HG02884 (cell line): ENCODE results near the gene MKKS.

Experiments
- ATAC-seq: cut with Tn5 transposase; IDR thresholded peaks from one replicate; pipeline ENCODE4 v1.9.1; 2021; ENCODE audit warnings: mild to moderate bottlenecking, moderate library complexity; ENCODE audit not compliant: unreplicated experiment

MKKS gene

GRCh38 chr20:10453241-10453640 lies 19.2 kb upstream of the MKKS start:
- ATAC-seq = peak; percentile 96

GRCh38 chr20:10449270-10449669 lies 15.2 kb upstream of the MKKS start:
- no peak for ATAC-seq

DNA sequence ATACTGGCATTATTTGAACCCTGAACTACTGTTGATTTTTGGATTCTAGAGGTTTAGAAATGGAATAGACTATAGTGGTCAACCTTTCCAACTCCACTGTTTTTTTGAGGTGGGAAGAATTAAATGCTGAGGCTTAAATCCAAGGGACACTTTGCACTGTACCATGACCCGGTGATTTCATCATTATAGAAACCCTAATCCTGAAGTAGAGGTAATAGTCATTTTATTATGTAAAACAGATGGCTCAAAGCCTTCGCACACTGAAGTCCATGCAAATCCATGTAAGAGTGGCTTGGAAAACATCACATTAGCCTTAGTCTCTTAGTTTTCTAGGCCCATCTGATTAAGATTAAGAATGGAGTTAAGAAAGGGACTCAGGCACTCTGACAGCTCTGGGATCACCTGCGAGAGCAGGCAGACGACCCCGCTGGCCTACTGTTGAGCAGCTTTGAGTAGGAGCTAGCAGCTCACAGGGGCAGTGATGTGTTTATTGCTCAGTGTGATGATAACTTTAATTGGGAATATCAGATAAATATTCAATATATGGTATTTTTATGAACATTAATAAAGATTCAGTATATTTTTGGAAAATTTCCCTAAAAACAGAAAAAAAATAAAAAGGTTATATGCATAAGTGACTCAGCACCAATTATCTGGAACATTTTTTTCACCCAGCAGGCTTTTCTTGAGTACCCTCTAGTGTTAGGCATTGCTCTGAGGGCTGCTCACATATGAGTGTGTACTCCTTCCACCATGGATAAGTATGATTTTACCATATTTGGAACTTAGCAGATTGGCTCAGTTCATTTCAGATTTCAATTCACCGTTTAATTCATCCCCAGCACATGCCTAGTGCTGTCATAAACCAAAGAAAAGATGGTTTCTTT lies 14.5 kb upstream of the MKKS start:
- no peak for ATAC-seq

- ATAC-seq = peak; percentile 99
Measured at GRCh38 chr20:10447028-10447427, 13.0 kb upstream of the MKKS start.

GRCh38 chr20:10445758-10446157 lies 11.7 kb upstream of the MKKS start:
- ATAC-seq = no peak

- no peak for ATAC-seq
Measured at GRCh38 chr20:10443936-10444335, 9.9 kb upstream of the MKKS start.

DNA sequence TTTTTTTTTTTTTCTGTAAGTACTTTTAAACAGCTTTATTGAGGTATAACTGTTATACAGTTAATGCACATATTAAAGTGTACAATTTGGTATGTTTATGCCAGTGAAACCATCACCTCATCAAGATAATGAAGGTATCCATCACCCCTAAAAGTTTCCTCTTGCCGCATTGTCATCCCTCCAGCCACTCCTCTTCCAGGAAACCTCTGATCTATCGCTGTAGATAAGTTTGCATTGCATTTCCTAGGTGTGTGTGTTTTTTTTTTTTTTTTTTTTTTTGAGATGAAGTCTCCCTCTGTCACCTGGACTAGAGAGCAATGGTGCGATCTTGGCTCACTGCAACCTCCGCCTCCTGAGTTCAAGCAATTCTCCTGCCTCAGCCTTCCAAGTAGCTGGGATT lies 4.2 kb upstream of the MKKS start:
- ATAC-seq = no peak

- no peak for ATAC-seq
Measured at GRCh38 chr20:10436053-10436699, 2.2 kb upstream of the MKKS start.

GRCh38 chr20:10434832-10435812 lies 1.1 kb upstream of the MKKS start, which contains the start of gene SLX4IP:
SLX4IP (plus strand) TSS chr20:10435305; CDS start chr20:10458205, 22,900 bp downstream.
- peak; percentile 61 for ATAC-seq

DNA sequence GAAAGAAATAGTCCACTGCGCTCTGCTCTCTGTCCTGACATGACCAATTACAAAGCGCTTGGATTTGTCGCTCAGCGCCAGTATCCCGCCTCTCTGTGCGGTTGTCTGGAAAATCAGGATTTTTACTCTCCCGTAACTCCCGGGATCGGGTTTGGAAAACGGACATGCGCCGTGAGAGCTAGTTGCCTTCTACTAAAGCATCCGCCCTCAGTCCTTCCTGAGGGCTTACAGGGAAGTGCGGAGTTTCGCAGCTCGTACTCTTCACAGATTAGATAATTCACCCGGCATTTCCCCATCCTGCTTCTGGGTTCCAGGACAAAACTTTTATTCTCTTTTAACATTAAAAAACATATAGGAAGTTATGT lies 427 bp upstream of the MKKS start:
- peak; percentile 38 for ATAC-seq

DNA sequence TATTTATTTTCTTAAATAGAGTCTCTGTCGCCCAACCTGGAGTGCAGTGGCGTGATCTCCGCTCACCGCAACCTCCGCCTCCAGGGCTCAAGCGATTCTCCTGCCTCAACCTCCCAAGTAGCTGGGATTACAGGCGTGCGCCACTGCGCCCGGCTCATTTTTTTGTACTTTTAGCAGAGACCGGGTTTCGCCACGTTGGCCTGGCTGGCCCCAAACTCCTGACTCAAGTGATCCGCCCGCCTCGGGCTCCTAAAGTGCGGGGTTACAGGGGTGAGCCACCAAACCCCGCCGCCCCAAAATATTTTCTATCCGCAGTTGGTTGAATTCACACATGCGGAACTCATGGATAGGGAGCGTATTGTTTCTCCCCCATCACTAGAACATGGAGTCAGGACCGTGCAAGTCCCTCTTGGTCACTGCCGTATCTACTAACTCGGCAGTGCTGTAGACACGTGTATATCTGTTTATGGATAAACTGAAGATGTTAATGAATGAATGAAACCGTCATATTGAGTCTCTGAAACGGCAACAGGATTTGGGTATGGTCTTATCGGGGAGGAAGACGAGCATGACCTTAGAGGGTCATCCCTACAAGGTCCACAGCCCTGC lies 904 bp downstream of the MKKS start:
- ATAC-seq = no peak

DNA sequence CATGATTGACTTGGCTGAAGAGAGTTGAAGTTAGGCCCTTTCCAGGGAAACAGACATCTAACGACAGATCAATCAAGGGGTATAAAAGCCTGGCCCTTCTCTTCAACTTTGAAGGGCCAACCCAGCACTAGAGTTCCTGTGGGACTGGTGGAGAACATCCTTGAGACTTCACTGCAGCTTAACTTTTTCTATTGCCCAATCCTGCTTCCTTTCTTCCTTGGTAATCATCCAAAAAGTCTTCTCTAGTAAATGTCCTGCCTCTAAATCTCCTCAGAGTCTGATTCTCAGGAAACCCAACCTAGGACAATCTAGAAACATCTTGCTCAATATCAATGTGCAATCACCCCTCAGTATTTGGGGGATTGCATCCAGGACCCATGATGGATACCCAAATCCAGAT lies 1.9 kb downstream of the MKKS start:
- no peak for ATAC-seq

GRCh38 chr20:10430704-10431103 lies 3.3 kb downstream of the MKKS start:
- no peak for ATAC-seq

- ATAC-seq = no peak
Measured at GRCh38 chr20:10430000-10430466, 4.0 kb downstream of the MKKS start.

GRCh38 chr20:10429443-10429981 lies 4.5 kb downstream of the MKKS start:
- ATAC-seq = no peak

GRCh38 chr20:10428008-10428407 lies 6.0 kb downstream of the MKKS start:
- no peak for ATAC-seq

- ATAC-seq = no peak
Measured at GRCh38 chr20:10427060-10427692, 6.8 kb downstream of the MKKS start.

DNA sequence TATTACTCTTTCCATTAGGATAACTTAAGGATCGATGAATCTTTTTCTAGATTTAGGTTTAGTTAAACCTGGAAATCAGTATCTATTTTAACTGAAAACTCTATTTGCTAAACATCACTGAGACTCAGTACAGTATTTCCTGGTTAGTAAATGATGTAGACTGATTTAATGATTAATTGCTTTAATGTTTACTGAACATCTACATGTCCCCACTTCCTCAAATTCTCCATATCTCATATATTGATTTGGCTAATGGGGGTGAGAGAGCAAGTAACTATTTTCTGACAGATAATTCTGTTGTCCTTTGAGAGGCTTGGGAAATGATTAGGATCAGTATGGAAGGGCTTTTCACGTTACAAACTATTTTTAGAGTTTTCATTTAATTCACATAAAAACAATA lies 10.3 kb downstream of the MKKS start:
- ATAC-seq = no peak

DNA sequence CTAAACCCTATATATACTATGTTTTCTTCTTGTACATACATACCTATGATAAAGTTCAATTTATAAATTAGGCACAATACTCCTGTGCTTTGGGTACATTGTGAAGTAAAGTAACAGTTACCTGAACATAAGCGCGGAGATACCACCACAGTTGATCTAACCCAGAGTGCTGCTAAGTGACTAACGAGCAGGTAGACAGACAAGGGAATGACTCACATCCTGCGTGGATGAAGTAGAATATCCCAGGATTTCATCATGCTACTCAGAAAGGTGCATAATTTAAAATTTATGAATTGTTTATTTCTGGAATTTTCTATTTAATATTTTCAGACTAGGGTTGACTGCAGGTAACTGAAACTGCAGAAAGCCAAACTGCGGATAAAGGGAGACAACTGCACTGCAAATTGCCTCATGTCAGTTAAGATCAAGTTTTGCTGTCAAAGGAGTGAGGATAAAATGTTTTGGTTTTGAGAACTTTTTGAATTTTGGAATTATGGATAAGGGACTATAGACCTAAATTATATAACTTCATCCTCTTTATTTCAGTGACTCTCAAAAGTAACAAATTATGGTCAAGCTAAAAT lies 14.4 kb downstream of the MKKS start:
- no peak for ATAC-seq
